ENCODE measurements around the gene LIPC.

DNA sequence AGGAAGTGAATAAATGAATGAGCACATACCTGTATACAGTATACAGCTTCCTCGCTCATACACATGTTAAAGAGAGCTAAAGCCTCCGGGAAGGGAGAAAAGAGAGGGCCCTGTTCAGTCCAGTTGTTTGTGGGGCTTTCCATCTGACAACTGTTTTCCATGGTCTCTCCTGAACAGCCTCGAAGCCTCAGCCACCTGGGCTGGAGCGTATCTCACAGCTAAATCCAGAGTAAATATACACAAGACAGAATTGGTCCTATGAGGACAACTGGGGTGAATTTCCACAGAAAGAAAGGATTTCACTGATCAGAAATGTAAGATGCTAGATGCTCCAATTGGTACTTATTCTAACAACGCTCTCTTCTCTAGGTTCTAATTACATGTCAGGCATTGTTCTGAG, 103.5 kb downstream of the LIPC start:
- TF ChIP-seq, protein P1, sequence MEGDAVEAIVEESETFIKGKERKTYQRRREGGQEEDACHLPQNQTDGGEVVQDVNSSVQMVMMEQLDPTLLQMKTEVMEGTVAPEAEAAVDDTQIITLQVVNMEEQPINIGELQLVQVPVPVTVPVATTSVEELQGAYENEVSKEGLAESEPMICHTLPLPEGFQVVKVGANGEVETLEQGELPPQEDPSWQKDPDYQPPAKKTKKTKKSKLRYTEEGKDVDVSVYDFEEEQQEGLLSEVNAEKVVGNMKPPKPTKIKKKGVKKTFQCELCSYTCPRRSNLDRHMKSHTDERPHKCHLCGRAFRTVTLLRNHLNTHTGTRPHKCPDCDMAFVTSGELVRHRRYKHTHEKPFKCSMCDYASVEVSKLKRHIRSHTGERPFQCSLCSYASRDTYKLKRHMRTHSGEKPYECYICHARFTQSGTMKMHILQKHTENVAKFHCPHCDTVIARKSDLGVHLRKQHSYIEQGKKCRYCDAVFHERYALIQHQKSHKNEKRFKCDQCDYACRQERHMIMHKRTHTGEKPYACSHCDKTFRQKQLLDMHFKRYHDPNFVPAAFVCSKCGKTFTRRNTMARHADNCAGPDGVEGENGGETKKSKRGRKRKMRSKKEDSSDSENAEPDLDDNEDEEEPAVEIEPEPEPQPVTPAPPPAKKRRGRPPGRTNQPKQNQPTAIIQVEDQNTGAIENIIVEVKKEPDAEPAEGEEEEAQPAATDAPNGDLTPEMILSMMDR (IDR thresholded peaks at IDR 0.05): no peak
- no peak for TF ChIP-seq POLR2A (IDR thresholded peaks at IDR 0.05)
